Smooth muscle cell of the brain vasculature (primary cell): ENCODE results near the gene MYB.

Experiments used
- DNase-seq: peaks from one replicate; pipeline ENCODE4 v3.0.0-alpha.2; 2012; ENCODE audit warnings: low read depth, low spot score

The MYB gene

GRCh38 chr6:135250751-135251497 is 69.8 kb downstream of the MYB start:
- DNase-seq, result no peak

- DNase-seq, result peak; percentile 12
These were observed 70.7 kb downstream of the MYB start for GRCh38 chr6:135251498-135252441.

- no peak for DNase-seq
These were observed 73.4 kb downstream of the MYB start for GRCh38 chr6:135254471-135254870.

- DNase-seq, result no peak
These were observed 75.8 kb downstream of the MYB start for GRCh38 chr6:135256866-135257265.

GRCh38 chr6:135257631-135258405 is 76.7 kb downstream of the MYB start:
- no peak for DNase-seq

GRCh38 chr6:135258970-135259369 is 77.9 kb downstream of the MYB start:
- no peak for DNase-seq

GRCh38 chr6:135260612-135261011 is 79.5 kb downstream of the MYB start:
- no peak for DNase-seq

GRCh38 chr6:135261872-135262725 is 81.0 kb downstream of the MYB start:
- no peak for DNase-seq

- no peak for DNase-seq
These were observed 84.2 kb downstream of the MYB start for GRCh38 chr6:135265278-135265677.

GRCh38 chr6:135266675-135267074 is 85.6 kb downstream of the MYB start:
- DNase-seq, result no peak

- DNase-seq, result no peak
These were observed 86.0 kb downstream of the MYB start for GRCh38 chr6:135267085-135267484.

- no peak for DNase-seq
These were observed 87.2 kb downstream of the MYB start for GRCh38 chr6:135268263-135268662.

- DNase-seq, result no peak
These were observed 87.6 kb downstream of the MYB start for GRCh38 chr6:135268740-135269139.
